ENCODE results near the gene GYG2.

Gene GYG2

DNA sequence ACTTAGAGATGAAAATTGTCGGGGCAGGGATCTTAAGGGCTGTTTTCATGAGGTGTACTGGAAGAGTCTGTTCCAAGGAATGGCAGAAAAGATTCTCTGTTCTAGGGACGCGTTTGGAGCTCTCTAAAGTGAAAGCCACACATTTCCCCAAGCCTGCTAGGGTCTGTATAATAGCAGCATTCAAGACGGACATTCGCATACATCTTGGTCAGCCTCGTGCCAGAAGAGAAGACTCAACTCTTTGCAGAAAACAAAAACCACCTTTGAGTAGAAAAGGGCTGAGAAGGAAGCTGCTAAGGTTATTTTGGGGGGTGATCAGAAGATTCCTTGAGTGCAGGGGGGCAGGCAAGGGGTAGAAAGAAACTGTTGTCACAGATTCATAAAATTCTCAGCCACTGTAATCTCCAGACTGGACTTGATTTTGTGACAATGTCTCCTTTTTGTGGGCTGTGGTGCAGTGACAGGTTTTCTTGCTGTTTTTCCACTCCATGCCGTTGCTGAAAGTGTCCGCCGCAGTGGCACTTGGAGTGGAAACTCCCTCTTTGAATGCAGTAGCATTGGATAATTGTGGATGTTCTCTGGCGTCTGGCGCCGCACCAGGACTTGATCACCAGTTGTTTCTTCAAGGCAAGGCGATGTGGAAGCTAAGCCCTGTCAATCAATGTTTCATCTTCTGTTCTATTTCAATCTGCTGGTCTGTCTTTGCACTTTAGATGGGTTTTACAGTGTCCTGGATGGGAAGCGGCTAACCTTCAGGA is 2.9 kb downstream of the GYG2 start:
- TF ChIP-seq, protein P1, sequence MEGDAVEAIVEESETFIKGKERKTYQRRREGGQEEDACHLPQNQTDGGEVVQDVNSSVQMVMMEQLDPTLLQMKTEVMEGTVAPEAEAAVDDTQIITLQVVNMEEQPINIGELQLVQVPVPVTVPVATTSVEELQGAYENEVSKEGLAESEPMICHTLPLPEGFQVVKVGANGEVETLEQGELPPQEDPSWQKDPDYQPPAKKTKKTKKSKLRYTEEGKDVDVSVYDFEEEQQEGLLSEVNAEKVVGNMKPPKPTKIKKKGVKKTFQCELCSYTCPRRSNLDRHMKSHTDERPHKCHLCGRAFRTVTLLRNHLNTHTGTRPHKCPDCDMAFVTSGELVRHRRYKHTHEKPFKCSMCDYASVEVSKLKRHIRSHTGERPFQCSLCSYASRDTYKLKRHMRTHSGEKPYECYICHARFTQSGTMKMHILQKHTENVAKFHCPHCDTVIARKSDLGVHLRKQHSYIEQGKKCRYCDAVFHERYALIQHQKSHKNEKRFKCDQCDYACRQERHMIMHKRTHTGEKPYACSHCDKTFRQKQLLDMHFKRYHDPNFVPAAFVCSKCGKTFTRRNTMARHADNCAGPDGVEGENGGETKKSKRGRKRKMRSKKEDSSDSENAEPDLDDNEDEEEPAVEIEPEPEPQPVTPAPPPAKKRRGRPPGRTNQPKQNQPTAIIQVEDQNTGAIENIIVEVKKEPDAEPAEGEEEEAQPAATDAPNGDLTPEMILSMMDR (IDR thresholded peaks at IDR 0.05; ENCODE audit: low read length), result no peak
- TF ChIP-seq EZH2 (IDR thresholded peaks at IDR 0.05; ENCODE audit: borderline replicate concordance, low read length), result no peak
- H4K20me1 ChIP-seq (ENCODE audit: insufficient read depth, low read length), result no peaks in the 10 kb centered on the region
- no peaks in the 10 kb centered on the region for H3K4me1 ChIP-seq (ENCODE audit: insufficient read depth, low read length, severe bottlenecking)
- H3K9ac ChIP-seq (ENCODE audit: low read length), result no peak overlapping the region
- H3F3A ChIP-seq (ENCODE audit: insufficient read depth, low read length), result no peaks in the 10 kb centered on the region
- no peak overlapping the region for H2AFZ ChIP-seq (ENCODE audit: low read length)
- H3K79me2 ChIP-seq (ENCODE audit: insufficient read depth, low read length), result no peaks in the 10 kb centered on the region
- no peaks in the 10 kb centered on the region for H3K27me3 ChIP-seq (ENCODE audit: insufficient read depth, low read length)
- no peak overlapping the region for H3K4me2 ChIP-seq (ENCODE audit: low read length)
- H3K36me3 ChIP-seq (ENCODE audit: insufficient read depth, low read length), result no peaks in the 10 kb centered on the region
- H3K27ac ChIP-seq (ENCODE audit: low read depth, low read length, poor library complexity, severe bottlenecking), result no peak overlapping the region
- H3K9me3 ChIP-seq (ENCODE audit: low read length), result no peaks in the 10 kb centered on the region
- H3K4me3 ChIP-seq (ENCODE audit: low read depth, low read length, poor library complexity, severe bottlenecking), result no peak overlapping the region
- H3K9me2 ChIP-seq (ENCODE audit: low read depth, low read length), result no peaks in the 10 kb centered on the region

DNA sequence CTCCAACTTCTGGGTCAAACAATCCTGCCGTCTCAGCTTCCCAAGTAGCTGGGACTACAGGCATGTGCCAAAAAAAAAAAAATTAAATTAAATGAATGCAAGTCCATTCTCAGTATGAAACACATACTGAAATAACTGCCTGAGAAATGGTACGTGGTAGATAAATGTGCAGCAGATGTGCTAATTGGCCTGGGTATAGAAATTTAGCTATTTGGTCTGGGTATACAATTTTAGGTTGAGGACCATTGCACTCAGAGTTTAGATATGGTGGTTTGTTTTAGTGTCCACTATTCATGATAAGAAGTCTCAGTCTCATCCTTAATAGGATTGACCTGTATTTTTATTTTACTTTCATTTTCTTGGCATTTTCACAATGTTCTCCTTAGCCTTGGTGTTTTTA is 9.2 kb downstream of the GYG2 start:
- no peaks in the 10 kb centered on the region for H3K9me2 ChIP-seq (ENCODE audit: low read depth, low read length)
- no peaks in the 10 kb centered on the region for H3K9me3 ChIP-seq (ENCODE audit: low read length)

DNA sequence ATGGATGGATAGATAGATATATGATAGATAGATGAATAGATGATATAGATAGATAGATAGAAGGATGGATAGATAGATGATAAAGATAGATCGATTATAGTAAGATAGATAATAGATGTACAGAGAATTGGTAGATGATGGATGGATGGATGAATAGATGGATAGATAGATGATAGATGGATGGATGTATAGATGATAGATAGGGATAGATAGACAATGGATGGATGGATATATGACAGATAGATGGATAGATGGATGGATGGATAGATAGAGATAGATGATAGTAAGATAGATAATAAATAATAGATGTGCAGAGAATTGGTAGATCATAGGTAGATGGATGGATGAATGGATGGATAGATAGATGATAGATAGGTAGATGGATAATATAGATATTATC is 12.2 kb downstream of the GYG2 start:
- Histone ChIP-seq H4K20me1 (ENCODE audit: insufficient read depth, low read length) (no peaks in the 10 kb centered on the region), H3F3A (ENCODE audit: insufficient read depth, low read length) (no peaks in the 10 kb centered on the region), H3K9me3 (ENCODE audit: low read length) (no peaks in the 10 kb centered on the region), H3K79me2 (ENCODE audit: insufficient read depth, low read length) (no peaks in the 10 kb centered on the region), H3K27me3 (ENCODE audit: insufficient read depth, low read length) (no peaks in the 10 kb centered on the region), H3K4me1 (ENCODE audit: insufficient read depth, low read length, severe bottlenecking) (no peaks in the 10 kb centered on the region), H3K4me2 (ENCODE audit: low read length) (no peak overlapping the region), H3K36me3 (ENCODE audit: insufficient read depth, low read length) (no peaks in the 10 kb centered on the region), H3K27ac (ENCODE audit: low read depth, low read length, poor library complexity, severe bottlenecking) (no peak overlapping the region), H3K9ac (ENCODE audit: low read length) (no peak overlapping the region), H3K4me3 (ENCODE audit: low read depth, low read length, poor library complexity, severe bottlenecking) (no peak overlapping the region), H3K9me2 (ENCODE audit: low read depth, low read length) (no peaks in the 10 kb centered on the region), H2AFZ (ENCODE audit: low read length) (no peak overlapping the region)
- TF ChIP-seq EZH2 (IDR thresholded peaks at IDR 0.05; ENCODE audit: borderline replicate concordance, low read length), result no peak
- TF ChIP-seq, protein P1 (IDR thresholded peaks at IDR 0.05; ENCODE audit: low read length), result no peak

More for the DNA sequence above, 9.2 kb downstream of the GYG2 start:
- no peak for TF ChIP-seq EZH2 (IDR thresholded peaks at IDR 0.05; ENCODE audit: borderline replicate concordance, low read length)
- TF ChIP-seq, protein P1 (IDR thresholded peaks at IDR 0.05; ENCODE audit: low read length), result no peak
- Histone ChIP-seq H3K4me1 (ENCODE audit: insufficient read depth, low read length, severe bottlenecking) (no peaks in the 10 kb centered on the region), H2AFZ (ENCODE audit: low read length) (no peak overlapping the region), H3K79me2 (ENCODE audit: insufficient read depth, low read length) (no peaks in the 10 kb centered on the region), H3K36me3 (ENCODE audit: insufficient read depth, low read length) (no peaks in the 10 kb centered on the region), H3K4me3 (ENCODE audit: low read depth, low read length, poor library complexity, severe bottlenecking) (no peak overlapping the region), H3K27ac (ENCODE audit: low read depth, low read length, poor library complexity, severe bottlenecking) (no peak overlapping the region), H3K4me2 (ENCODE audit: low read length) (no peak overlapping the region), H3F3A (ENCODE audit: insufficient read depth, low read length) (no peaks in the 10 kb centered on the region), H4K20me1 (ENCODE audit: insufficient read depth, low read length) (no peaks in the 10 kb centered on the region), H3K27me3 (ENCODE audit: insufficient read depth, low read length) (no peaks in the 10 kb centered on the region), H3K9ac (ENCODE audit: low read length) (no peak overlapping the region)

Measured in OCI-LY1 (cell line).